K562 (cell line): Measurements from ENCODE around the gene BCL10. TPM values are rescaled to one million over a fixed set of nuclear protein-coding genes. Genes with fewer than 3 reads are reported as not detected.

Experiments used
- C11orf30 ChIP-seq: fragments of 450-650 bp; IDR thresholded peaks from 2 replicates; pipeline ENCODE4 v1.6.1; 2016; ENCODE audit warnings: low read depth, mild to moderate bottlenecking
- CEBPG ChIP-seq, 3 experiments: fragments of 200-800 bp in 1 of 3; sonication (Bioruptor generic) in 1 of 3; sonication (generic) in 1 of 3; formaldehyde crosslinking in 1 of 3; IDR thresholded peaks in 2 of 3; conservative IDR thresholded peaks in 1 of 3; 2 replicates each; pipeline versions ENCODE4 v1.6.1 to v1.8.0; 2016 to 2022; ENCODE audit warnings: missing compliant biosample characterization in 2 of 3, missing genetic modification characterization in 2 of 3, mild to moderate bottlenecking in 1 of 3, missing genetic modification reagents in 1 of 3
- CGGBP1 ChIP-seq: fragments of 250-450 bp; sonication (Bioruptor Pico); IDR thresholded peaks from 2 replicates; pipeline ENCODE4 v1.9.0; 2021; ENCODE audit warnings: mild to moderate bottlenecking
- CLOCK ChIP-seq: fragments of 250-450 bp; sonication (Bioruptor Pico); IDR thresholded peaks from 2 replicates; pipeline ENCODE4 v1.4.0; 2020; ENCODE audit warnings: mild to moderate bottlenecking, moderate library complexity, borderline replicate concordance
- HLTF ChIP-seq: fragments of 450-650 bp; IDR thresholded peaks from 2 replicates; pipeline ENCODE4 v1.6.1; 2016
- HSF4 ChIP-seq: fragments of 250-450 bp; sonication (Bioruptor Pico); IDR thresholded peaks from 2 replicates; pipeline ENCODE4 v2.1.2; 2022; ENCODE audit warnings: mild to moderate bottlenecking, moderate library complexity, borderline replicate concordance
- IFI16 ChIP-seq: fragments of 250-450 bp; sonication (Bioruptor Pico); IDR thresholded peaks from 2 replicates; pipeline ENCODE4 v2.1.2; 2022; ENCODE audit warnings: mild to moderate bottlenecking, inconsistent platforms
- JUNB ChIP-seq: fragments of 450-650 bp; formaldehyde crosslinking; conservative IDR thresholded peaks from 2 replicates; pipeline ENCODE4 v1.4.0; 2020; ENCODE audit warnings: mild to moderate bottlenecking
- KAT8 ChIP-seq: fragments of 450-650 bp; IDR thresholded peaks from 2 replicates; pipeline ENCODE4 v1.6.1; 2016; ENCODE audit warnings: low read depth, mild to moderate bottlenecking
- NR1H2 ChIP-seq: sonication (generic); formaldehyde crosslinking; IDR thresholded peaks from 2 replicates; pipeline ENCODE4 v1.4.0; 2020; ENCODE audit warnings: mild to moderate bottlenecking, missing genetic modification reagents
- POLR2AphosphoS5 ChIP-seq: IDR thresholded peaks from 2 replicates; pipeline ENCODE4 v1.6.1; 2011; ENCODE audit warnings: mild to moderate bottlenecking, low read depth, low read length, moderate library complexity; ENCODE audit not compliant: control insufficient read depth, insufficient read depth
- SNRNP70 ChIP-seq: fragments of 200-400 bp; formaldehyde crosslinking; optimal IDR thresholded peaks from 2 replicates; pipeline ENCODE3; 2017; ENCODE audit warnings: low read depth, low read length
- THAP7 ChIP-seq: fragments of 250-450 bp; sonication (Bioruptor Pico); IDR thresholded peaks from 2 replicates; pipeline ENCODE4 v1.5.0; 2021
- TRIM28 ChIP-seq: fragments of 450-650 bp; IDR thresholded peaks from 2 replicates; pipeline ENCODE4 v1.6.1; 2017
- USF2 ChIP-seq: sonication (generic); formaldehyde crosslinking; IDR thresholded peaks from 2 replicates; pipeline ENCODE4 v1.5.0; 2020; ENCODE audit warnings: missing genetic modification reagents
- ZBTB33 ChIP-seq: sonication (generic); formaldehyde crosslinking; IDR thresholded peaks from 2 replicates; pipeline ENCODE4 v1.8.1; 2023; ENCODE audit warnings: mild to moderate bottlenecking, missing genetic modification reagents
- ZC3H8 ChIP-seq: fragments of 450-650 bp; IDR thresholded peaks from 2 replicates; pipeline ENCODE4 v1.6.1; 2017
- ZNF174 ChIP-seq: fragments of 250-450 bp; sonication (Bioruptor Pico); IDR thresholded peaks from 2 replicates; pipeline ENCODE4 v1.4.0; 2020; ENCODE audit warnings: mild to moderate bottlenecking
- ZNF444 ChIP-seq: fragments of 250-450 bp; sonication (Bioruptor Pico); IDR thresholded peaks from 2 replicates; pipeline ENCODE4 v1.4.0; 2020; ENCODE audit warnings: mild to moderate bottlenecking, moderate library complexity
- ZNF551 ChIP-seq: fragments of 250-450 bp; sonication (Bioruptor Pico); IDR thresholded peaks from 2 replicates; pipeline ENCODE4 v1.5.0; 2021; ENCODE audit warnings: mild to moderate bottlenecking, moderate library complexity
- ZNF699 ChIP-seq: fragments of 250-450 bp; sonication (Bioruptor Pico); IDR thresholded peaks from 2 replicates; pipeline ENCODE4 v1.8.0; 2021; ENCODE audit warnings: mild to moderate bottlenecking, moderate library complexity; ENCODE audit not compliant: insufficient replicate concordance
- ZNF707 ChIP-seq: fragments of 250-450 bp; sonication (Bioruptor Pico); conservative IDR thresholded peaks from 2 replicates; pipeline ENCODE4 v1.8.0; 2022; ENCODE audit warnings: inconsistent platforms, mild to moderate bottlenecking, moderate library complexity
- ZNF766 ChIP-seq: fragments of 200-800 bp; sonication (Bioruptor generic); conservative IDR thresholded peaks from 2 replicates; pipeline ENCODE4 v1.6.1; 2016; ENCODE audit warnings: missing genetic modification characterization, missing compliant biosample characterization
- ZNF77 ChIP-seq: fragments of 250-450 bp; sonication (Bioruptor Pico); IDR thresholded peaks from 2 replicates; pipeline ENCODE4 v1.5.0; 2020
- ZNF79 ChIP-seq: fragments of 250-450 bp; sonication (Bioruptor Pico); IDR thresholded peaks from 2 replicates; pipeline ENCODE4 v1.4.0; 2020; ENCODE audit warnings: low read depth, mild to moderate bottlenecking, moderate library complexity
- polyA plus RNA-seq, 8 experiments: library from polyadenylated mRNA; depleted of rRNA in 4 of 8; stranded (reverse) in 5 of 8; unstranded in 3 of 8; fragments of >200 nt; fragmentation: Nextera tagmentation in 2 of 8; fragmentation: Illumina TruSeq in 1 of 8; extraction: Ambion mirVana in 2 of 8; extraction: Trizol in 1 of 8; gene quantifications; 2 replicates each; pipeline versions ENCODE4 v1.2.1 to v1.2.3, GENCODE V29; 2011 to 2014; ENCODE audit warnings: inconsistent platforms in 1 of 8, missing spikeins in 1 of 8
- total RNA-seq, 7 experiments: library from RNA; depleted of rRNA in 6 of 7; stranded (reverse); fragments of >200 nt in 6 of 7; fragmentation: Illumina TruSeq in 2 of 7; extraction: Trizol in 2 of 7; gene quantifications; 2 replicates each; pipeline versions ENCODE4 v1.2.1 to v1.2.3, GENCODE V29; 2011 to 2021; ENCODE audit warnings: low replicate concordance in 1 of 7

The BCL10 gene
- total and polyA plus RNA-seq, 9 of the 15 experiments (the other 6 are each of a cell fraction or from before 2014, with no cell fraction given), result 8.0 to 19.4 (median 12.3) TPM

GRCh38 chr1:85278853-85279314 lies 2.5 kb upstream of the BCL10 start (continued):
- TF ChIP-seq CGGBP1 (no peak), ZNF551 (CRISPR knock-in tag) (no peak), ZNF174 (CRISPR knock-in tag) (no peak), C11orf30 (peak; percentile 97), TRIM28 (peak; percentile 46; the same call in 1 of the 2 replicates), CLOCK (CRISPR knock-in tag) (no peak), IFI16 (CRISPR knock-in tag) (no peak), SNRNP70 (no peak), ZNF77 (CRISPR knock-in tag) (no peak), HLTF (0 out of 2 replicates have a peak, but pooled peaks have one; percentile 8), ZNF79 (CRISPR knock-in tag) (no peak), ZC3H8 (no peak), THAP7 (CRISPR knock-in tag) (no peak), JUNB (CRISPR knock-in tag) (0 out of 2 replicates have a peak, but pooled peaks have one; percentile 2), USF2 (CRISPR knock-in tag) (no peak), KAT8 (no peak), CEBPG (CRISPR knock-in tag; IDR thresholded peaks at IDR 0.05) (no peak), CEBPG (tag; conservative IDR thresholded peaks at IDR 0.05 in 1 of 2, IDR thresholded peaks at IDR 0.05 in 1 of 2) (peak; percentile 31 to 53; a peak in 2 of 4 replicates), ZBTB33 (CRISPR knock-in tag) (no peak), NR1H2 (no peak), ZNF699 (no peak), ZNF766 (CRISPR knock-in tag) (no peak), HSF4 (CRISPR knock-in tag) (no peak), ZNF707 (no peak), ZNF444 (no peak), POLR2AphosphoS5 (no peak)
